Gastrocnemius medialis (tissue), 4 donors: Measurements from ENCODE around the gene ZBTB49. TPM values are rescaled to one million over a fixed set of nuclear protein-coding genes. Genes with fewer than 3 reads are reported as not detected.
A peak's percentile ranks its signal among the peaks of the same experiment; 100 is the strongest.

Experiments
- ATAC-seq, 2 donors: fragments of 150-250 bp; one replicate each; pipeline ENCODE4 v1.9.1; 2016
- DNase-seq, 2 donors: peaks; one replicate each; pipeline ENCODE4 v3.0.0-alpha.2; 2019
- H3K27ac ChIP-seq, 4 donors: fragments of 200-600 bp; sonication (generic); 1 replicate in 1 of 4; 2 replicates in 3 of 4; pipeline ENCODE4 v1.5.1; 2016 to 2018; ENCODE audit warnings: mild to moderate bottlenecking in 2 of 4, moderate library complexity in 1 of 4
- H3K27me3 ChIP-seq, 3 donors: fragments of 200-600 bp; sonication (generic) in 2 of 3; 1 replicate in 1 of 3; 2 replicates in 2 of 3; pipeline versions ENCODE4 v1.5.1 to v1.6.0; 2016 to 2019; ENCODE audit warnings: mild to moderate bottlenecking in 1 of 3, moderate library complexity in 1 of 3
- H3K36me3 ChIP-seq, 2 donors: fragments of 200-600 bp; sonication (generic) in 1 of 2; one replicate each; pipeline ENCODE4 v1.5.1; 2017 to 2018
- H3K4me1 ChIP-seq, 2 donors: fragments of 200-600 bp; sonication (generic) in 1 of 2; one replicate each; pipeline ENCODE4 v1.5.1; 2016 to 2017; ENCODE audit warnings: mild to moderate bottlenecking in 2 of 2
- H3K4me3 ChIP-seq, 4 donors: fragments of 200-600 bp; sonication (generic) in 3 of 4; 1 replicate in 1 of 4; 2 replicates in 3 of 4; pipeline ENCODE4 v1.5.1; 2016 to 2019; ENCODE audit warnings: mild to moderate bottlenecking in 2 of 4
- H3K9me3 ChIP-seq, 3 donors: fragments of 200-600 bp; sonication (generic) in 2 of 3; 1 replicate in 1 of 3; 2 replicates in 2 of 3; pipeline ENCODE4 v1.5.1; 2016 to 2019
- POLR2A ChIP-seq, 2 donors: fragments of 450-650 bp; IDR thresholded peaks; one replicate each; pipeline ENCODE4 v1.6.1; 2017; ENCODE audit warnings: antibody characterized with exemption in 2 of 2, mild to moderate bottlenecking in 2 of 2, moderate library complexity in 2 of 2
- in situ Hi-C, 4 donors: fragments of 200-750 bp; cut with MboI; loops; one replicate each; pipeline versions ENCODE4 v1.15.0 to v1.8.0; 2017; ENCODE audit warnings: low sequenced_read_pairs in 4 of 4
- intact Hi-C: fragments of 100-400 bp; cut with DNase I; formaldehyde crosslinking; loops from one replicate; pipeline ENCODE4 v1.15.1; 2023; ENCODE audit warnings: low total_unique reads
- total RNA-seq, 4 donors: library from RNA; depleted of rRNA; stranded (reverse); fragments of >200 nt; gene quantifications; one replicate each; pipeline versions ENCODE4 v1.1.0 to v1.2.3, GENCODE V29; 2016
- TF ChIP-seq, protein P1 (sequence below), 5 experiments: fragments of 450-650 bp in 3 of 5; fragments of 200-600 bp in 2 of 5; sonication (generic) in 2 of 5; IDR thresholded peaks in 4 of 5; conservative IDR thresholded peaks in 1 of 5; 1 replicate in 4 of 5; 2 replicates in 1 of 5; pipeline ENCODE4 v1.5.1; 2016 to 2019; ENCODE audit warnings: antibody characterized with exemption in 5 of 5, mild to moderate bottlenecking in 3 of 5, moderate library complexity in 3 of 5

The ZBTB49 gene, protein sequence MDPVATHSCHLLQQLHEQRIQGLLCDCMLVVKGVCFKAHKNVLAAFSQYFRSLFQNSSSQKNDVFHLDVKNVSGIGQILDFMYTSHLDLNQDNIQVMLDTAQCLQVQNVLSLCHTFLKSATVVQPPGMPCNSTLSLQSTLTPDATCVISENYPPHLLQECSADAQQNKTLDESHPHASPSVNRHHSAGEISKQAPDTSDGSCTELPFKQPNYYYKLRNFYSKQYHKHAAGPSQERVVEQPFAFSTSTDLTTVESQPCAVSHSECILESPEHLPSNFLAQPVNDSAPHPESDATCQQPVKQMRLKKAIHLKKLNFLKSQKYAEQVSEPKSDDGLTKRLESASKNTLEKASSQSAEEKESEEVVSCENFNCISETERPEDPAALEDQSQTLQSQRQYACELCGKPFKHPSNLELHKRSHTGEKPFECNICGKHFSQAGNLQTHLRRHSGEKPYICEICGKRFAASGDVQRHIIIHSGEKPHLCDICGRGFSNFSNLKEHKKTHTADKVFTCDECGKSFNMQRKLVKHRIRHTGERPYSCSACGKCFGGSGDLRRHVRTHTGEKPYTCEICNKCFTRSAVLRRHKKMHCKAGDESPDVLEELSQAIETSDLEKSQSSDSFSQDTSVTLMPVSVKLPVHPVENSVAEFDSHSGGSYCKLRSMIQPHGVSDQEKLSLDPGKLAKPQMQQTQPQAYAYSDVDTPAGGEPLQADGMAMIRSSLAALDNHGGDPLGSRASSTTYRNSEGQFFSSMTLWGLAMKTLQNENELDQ
- total RNA-seq, result 1 to 10 TPM; 1.7 to 2.8 (median 2.5) TPM

DNA sequence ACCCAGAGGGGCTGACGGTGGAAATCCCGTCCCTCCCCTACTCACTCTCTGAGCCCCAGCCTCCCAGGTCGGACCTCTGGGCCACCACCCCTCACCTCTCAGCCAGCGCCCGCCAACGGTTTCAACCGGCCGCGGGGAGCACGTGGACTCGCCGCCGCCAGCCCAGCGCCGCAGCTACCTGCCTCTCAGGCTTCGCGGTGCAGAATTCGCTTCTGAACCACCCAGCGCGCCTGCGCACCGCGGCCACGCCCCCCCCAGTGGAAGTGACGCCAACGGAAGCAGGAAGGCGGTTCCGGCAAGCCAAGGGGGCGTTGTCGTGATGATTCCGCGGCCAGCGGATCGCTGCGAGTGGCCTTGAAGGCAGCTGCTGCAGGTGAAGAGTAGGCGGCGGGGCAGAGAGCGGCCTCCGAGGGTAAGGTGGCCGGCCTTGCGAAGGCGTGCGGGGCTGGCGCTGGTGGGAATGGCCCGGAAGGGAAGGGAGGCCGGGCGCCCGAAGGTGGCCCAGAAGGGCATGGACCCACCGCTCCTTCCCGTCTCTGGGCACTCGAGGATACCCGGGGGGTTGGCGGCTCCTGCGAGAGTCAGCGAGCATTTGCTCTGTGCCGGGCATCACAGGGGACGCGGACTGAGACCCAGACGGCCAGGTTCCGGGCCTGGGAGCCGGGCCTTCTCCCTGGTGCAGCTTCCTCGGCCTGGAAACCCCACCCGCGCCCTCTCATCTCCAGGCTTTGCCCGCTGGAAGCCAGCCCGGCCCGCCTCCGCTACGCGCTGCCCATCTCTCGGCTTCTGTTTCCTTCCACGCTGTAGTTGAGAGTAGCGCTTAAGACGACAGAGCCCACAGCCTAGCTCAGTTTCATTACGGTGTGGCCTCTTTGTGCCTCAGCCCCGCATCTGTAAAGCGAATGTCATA is at the start of gene ZBTB49, which contains the start of gene LYAR:
ZBTB49 (plus strand) TSS at position 311 of the 910 bp plus-strand sequence. CDS start 9,695 bp downstream, outside the sequence.
LYAR (minus strand) TSS at position 214 of the 910 bp plus-strand sequence. CDS start 6,412 bp downstream, outside the sequence.
- in situ Hi-C loops (loop anchor here in 1 of 4 donors (25.0 kb wide), 1 partner anchor 247 kb away; the partner anchor contains the start of gene STX18), intact Hi-C loops (loop anchor here (1.0 kb wide), 1 partner anchor 42 kb away; the partner anchor contains the start of gene TMEM128)
- ATAC-seq (peak; percentile 86 to 96), DNase-seq (peak; percentile 84 to 93)
- TF ChIP-seq POLR2A (IDR thresholded peaks at IDR 0.05), result peak; percentile 80 to 83
- TF ChIP-seq, protein P1, sequence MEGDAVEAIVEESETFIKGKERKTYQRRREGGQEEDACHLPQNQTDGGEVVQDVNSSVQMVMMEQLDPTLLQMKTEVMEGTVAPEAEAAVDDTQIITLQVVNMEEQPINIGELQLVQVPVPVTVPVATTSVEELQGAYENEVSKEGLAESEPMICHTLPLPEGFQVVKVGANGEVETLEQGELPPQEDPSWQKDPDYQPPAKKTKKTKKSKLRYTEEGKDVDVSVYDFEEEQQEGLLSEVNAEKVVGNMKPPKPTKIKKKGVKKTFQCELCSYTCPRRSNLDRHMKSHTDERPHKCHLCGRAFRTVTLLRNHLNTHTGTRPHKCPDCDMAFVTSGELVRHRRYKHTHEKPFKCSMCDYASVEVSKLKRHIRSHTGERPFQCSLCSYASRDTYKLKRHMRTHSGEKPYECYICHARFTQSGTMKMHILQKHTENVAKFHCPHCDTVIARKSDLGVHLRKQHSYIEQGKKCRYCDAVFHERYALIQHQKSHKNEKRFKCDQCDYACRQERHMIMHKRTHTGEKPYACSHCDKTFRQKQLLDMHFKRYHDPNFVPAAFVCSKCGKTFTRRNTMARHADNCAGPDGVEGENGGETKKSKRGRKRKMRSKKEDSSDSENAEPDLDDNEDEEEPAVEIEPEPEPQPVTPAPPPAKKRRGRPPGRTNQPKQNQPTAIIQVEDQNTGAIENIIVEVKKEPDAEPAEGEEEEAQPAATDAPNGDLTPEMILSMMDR (IDR thresholded peaks at IDR 0.05 in 4 of 5, conservative IDR thresholded peaks at IDR 0.05 in 1 of 5), result no peak
- Histone ChIP-seq H3K9me3 (no peaks in the 10 kb centered on the region), H3K27me3 (no peaks in the 10 kb centered on the region), H3K4me1 (peaks cover 42 to 62% of the 10 kb centered on the region in 2 donors), H3K4me3 (peak within 1 kb of the TSS; percentile 69 to 93 (median 82)), H3K27ac (peak within 1 kb of the TSS; percentile 84 to 88 (median 86)), H3K36me3 (no peaks in the 10 kb centered on the region)

DNA sequence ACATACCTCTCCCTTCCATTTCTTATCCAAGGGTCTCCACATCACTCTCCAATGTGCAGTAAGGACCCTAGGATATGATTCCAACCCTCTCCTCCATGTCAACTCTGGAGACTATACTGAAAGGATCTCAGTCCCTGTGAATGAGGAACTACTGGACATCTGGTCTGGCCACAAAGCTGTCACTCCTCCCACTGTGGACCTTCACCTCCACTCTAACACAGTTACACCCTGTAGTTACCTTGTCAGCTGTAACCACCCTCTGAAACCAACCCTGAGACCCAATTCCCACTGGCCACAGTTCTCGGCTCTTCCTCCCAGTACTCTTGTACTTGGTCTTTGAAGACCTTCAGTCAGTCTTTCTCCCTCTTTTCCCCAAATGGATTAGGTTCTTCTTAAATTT is 44.9 kb upstream of the ZBTB49 start:
- Histone ChIP-seq H3K4me3 (no peak overlapping the region), H3K4me1 (peaks cover 21 to 26% of the 10 kb centered on the region in 2 donors), H3K27me3 (no peaks in the 10 kb centered on the region), H3K27ac (no peak overlapping the region), H3K9me3 (no peaks in the 10 kb centered on the region), H3K36me3 (peaks cover 3 to 41% of the 10 kb centered on the region in 2 donors)
- TF ChIP-seq, protein P1 (IDR thresholded peaks at IDR 0.05 in 4 of 5, conservative IDR thresholded peaks at IDR 0.05 in 1 of 5), result no peak
- no peak for TF ChIP-seq POLR2A (IDR thresholded peaks at IDR 0.05)
- intact Hi-C loops, result no loop called here
- DNase-seq, result no peak
- ATAC-seq, result no peak
- in situ Hi-C loops, result no loop called here

DNA sequence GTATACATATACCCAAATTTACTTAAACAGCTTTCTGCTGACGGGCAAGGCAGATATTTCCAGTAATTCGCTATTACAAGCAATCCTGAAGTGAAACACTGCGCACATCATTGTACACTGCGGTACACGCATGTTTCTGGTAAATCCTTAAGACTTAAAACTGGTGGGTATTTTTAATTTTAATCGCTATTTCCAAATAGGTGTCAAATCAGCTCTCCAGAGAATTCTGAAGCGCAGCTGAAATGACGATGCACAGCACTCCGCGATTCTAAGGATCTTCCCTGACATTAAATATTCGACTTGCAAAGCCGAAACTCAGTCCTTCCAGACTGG is 42.4 kb upstream of the ZBTB49 start:
- peaks cover 3 to 27% of the 10 kb centered on the region in 2 donors for H3K36me3 ChIP-seq
- H3K27me3 ChIP-seq, result no peaks in the 10 kb centered on the region
- H3K9me3 ChIP-seq, result no peaks in the 10 kb centered on the region
- DNase-seq, result no peak
- peak overlapping the region; percentile 79 to 88 (median 82) for H3K4me3 ChIP-seq
- intact Hi-C loops, result loop anchor here (1.0 to 2.0 kb wide), 2 partner anchors 43 to 295 kb away; partner anchors contain the start of genes LYAR, STX18 and ZBTB49
- TF ChIP-seq, protein P1 (IDR thresholded peaks at IDR 0.05 in 4 of 5, conservative IDR thresholded peaks at IDR 0.05 in 1 of 5), result no peak
- no peak for TF ChIP-seq POLR2A (IDR thresholded peaks at IDR 0.05)
- peak overlapping the region; percentile 84 to 92 (median 88) for H3K27ac ChIP-seq
- ATAC-seq, result peak; percentile 37 to 51
- peaks cover 21 to 26% of the 10 kb centered on the region in 2 donors for H3K4me1 ChIP-seq
- in situ Hi-C loops, result no loop called here
